ENCODE results near the gene TAF4B.
"Not testable (repeated sequence)": the region's sequence is repeated elsewhere in the genome, so short reads cannot be mapped to it uniquely, and the experiment has no call there.

The TAF4B gene

GRCh38 chr18:26237363-26237762 is 11.1 kb downstream of the TAF4B start:
- not testable (repeated sequence) for DNase-seq

DNA sequence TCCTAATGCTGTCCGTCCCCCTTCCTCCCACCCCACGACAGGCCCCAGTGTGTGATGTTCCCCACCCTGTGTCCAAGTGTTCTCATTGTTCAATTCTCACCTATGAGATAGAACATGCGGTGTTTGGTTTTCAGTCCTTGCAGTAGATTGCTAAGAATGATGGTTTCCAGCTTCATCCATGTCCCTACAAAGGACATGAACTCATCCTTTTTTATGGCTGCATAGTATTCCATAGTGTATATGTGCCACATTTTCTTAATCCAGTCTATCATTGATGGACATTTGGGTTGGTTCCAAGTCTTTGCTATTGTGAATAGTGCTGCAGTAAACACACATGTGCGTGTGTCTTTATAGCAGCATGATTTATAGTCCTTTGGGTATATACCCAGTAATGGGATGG is 12.5 kb downstream of the TAF4B start:
- DNase-seq = not testable (repeated sequence)

DNA sequence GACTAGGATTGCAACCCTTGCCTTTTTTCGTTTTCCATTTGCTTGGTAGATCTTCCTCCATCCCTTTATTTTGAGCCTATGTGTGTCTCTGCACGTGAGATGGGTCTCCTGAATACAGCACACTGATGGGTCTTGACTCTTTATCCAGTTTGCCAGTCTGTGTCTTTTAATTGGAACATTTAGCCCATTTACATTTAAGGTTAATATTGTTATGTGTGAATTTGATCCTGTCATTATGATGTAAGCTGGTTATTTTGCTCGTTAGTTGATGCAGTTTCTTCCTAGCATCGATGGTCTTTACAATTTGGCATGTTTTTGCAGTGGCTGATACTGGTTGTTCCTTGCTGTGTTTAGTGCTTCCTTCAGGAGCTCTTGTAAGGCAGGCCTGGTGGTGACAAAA is 16.1 kb downstream of the TAF4B start:
- not testable (repeated sequence) for DNase-seq

DNA sequence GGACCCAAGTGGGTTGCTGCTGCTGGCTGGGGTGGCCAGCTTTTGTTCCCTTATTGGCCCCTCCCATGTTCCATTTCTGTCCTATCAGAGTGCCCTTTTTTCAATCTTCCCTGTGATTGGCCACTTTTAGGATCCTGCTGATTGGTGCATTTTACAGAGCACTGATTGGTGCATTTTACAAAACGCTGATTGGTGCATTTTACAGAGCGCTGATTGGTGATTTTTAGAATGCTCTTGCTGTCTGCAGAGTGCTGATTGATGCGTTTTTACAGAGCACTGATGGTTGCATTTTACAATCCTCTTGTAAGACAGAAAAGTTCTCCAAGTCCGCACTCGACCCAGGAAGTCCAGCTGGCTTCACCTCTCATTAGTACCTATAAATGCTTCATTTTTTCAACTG is 19.2 kb downstream of the TAF4B start:
- DNase-seq = not testable (repeated sequence)

- DNase-seq = no peak
These were observed 26.2 kb downstream of the TAF4B start for GRCh38 chr18:26252411-26252810.

DNA sequence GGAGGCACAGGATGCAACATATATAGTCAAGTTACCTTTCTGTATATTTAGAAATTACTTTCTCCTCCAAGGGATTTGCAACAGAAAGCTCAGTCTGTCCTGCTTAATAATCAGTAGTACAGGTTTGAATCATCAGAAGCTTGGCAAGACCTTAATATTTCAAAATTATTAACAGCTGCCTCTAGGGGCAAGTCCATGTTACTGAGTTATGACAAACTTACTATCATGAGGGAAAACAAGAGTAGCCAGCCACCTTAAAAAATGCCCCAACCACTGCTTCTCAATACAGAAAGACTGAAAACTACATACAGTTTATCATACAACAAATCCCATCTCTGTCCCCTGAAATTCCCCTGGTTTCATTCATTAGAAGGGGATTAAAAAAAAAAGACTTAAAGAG is 28.6 kb downstream of the TAF4B start:
- not testable (repeated sequence) for DNase-seq

DNA sequence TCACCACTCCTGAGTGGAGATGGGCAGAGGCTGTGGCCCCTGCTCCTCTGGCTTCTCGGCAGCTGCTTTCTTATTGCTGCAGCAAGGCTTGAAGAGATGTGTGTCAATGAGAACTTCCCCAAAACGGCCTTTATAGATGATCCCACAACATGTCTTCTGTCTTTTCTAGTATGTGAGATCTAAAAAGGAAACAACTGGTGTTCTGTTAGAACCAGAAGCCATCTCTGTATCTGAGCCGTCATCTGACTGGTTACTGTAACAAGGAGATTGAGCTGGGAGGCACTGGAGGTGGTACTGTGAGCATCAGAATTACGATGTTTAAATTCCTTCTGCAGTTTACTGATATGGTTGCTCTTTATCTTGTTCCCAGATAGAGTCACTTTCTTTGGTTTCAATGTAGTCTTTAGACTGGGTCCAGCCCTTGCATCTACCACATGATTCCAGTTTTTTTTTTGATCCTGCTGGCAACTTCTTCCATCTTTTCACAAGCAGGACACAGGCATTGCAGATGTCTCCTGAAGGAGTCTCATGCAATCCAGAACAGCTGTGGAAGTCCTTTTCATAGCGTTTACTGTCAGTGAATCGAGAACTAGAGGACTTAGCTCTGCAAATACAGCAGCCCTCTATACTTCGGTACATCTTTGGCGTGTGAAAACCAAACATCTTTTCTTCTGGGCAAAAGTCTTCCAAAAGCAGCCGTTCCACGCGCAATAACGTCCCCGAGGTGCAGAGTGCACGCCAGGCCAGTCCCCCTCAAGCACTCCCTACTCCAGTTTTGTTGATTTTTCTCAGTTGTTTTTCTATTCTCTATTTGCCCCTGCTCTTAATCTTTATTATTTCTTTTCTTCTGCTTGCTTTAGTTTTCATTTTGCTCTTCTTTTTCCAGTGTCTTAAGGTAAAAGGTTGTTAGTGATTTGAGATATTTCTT is 29.7 kb downstream of the TAF4B start:
- no peak for DNase-seq

GRCh38 chr18:26258711-26259110 is 32.5 kb downstream of the TAF4B start:
- no peak for DNase-seq

- DNase-seq = not testable (repeated sequence)
These were observed 33.2 kb downstream of the TAF4B start for GRCh38 chr18:26259416-26259815.

GRCh38 chr18:26262156-26262555 is 35.9 kb downstream of the TAF4B start:
- DNase-seq = no peak

- no peak for DNase-seq
These were observed 41.2 kb downstream of the TAF4B start for GRCh38 chr18:26267357-26267930.

DNA sequence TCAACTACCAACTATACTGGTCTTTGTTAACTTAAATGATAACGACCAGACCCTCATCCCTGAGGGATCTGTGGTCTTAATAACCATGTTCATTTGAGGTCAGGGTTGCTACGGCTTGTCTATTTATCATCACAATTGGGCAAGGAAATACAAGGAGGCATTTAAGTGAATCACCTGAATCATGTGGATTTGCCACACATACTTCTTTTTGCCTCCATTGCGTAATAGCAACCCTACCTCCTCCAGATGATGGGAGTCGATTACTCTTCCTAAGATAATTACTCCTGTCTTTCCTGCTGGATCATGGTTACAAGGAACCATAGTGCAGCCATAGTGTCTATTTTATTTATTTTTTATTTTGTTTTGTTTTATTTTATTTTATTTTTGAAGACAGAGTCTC is 42.2 kb downstream of the TAF4B start:
- no peak for DNase-seq

- DNase-seq = no peak
These were observed 45.8 kb downstream of the TAF4B start for GRCh38 chr18:26271917-26272549.

GRCh38 chr18:26277374-26277773 is 51.1 kb downstream of the TAF4B start:
- DNase-seq = no peak

DNA sequence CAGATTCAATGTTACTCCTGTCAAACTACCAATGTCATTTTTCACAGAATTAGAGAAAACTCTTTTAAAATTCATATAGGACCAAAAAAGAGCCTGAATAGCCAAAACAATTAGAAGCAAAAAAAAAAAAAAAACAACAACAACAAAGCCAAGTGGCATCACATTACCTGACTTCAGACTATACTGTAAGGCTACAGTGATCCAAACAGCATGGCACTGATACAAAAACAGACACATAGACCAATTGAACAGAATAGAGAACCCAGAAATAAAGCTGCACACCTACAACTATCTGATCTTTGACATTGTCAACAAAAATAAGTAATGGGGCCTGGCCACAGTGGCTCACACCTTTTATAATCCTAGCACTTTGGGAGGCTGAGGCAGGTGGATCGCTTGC is 53.2 kb downstream of the TAF4B start:
- DNase-seq = no peak

DNA sequence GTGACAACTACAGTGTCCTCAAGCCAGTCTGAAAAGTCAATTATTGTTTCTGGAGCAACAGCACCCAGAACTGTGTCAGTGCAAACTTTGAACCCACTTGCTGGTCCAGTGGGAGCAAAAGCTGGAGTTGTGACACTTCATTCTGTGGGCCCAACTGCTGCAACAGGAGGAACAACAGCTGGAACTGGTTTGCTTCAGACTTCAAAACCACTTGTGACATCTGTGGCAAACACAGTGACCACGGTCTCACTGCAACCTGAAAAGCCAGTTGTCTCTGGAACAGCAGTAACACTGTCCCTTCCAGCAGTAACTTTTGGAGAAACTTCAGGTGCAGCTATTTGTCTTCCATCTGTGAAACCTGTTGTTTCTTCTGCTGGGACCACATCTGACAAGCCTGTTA is 59.8 kb downstream of the TAF4B start:
- no peak for DNase-seq

- DNase-seq = no peak
These were observed 61.4 kb downstream of the TAF4B start for GRCh38 chr18:26287644-26288043.

- no peak for DNase-seq
These were observed 64.1 kb downstream of the TAF4B start for GRCh38 chr18:26290385-26290784.

GRCh38 chr18:26293982-26294381 is 67.7 kb downstream of the TAF4B start:
- DNase-seq = no peak

DNA sequence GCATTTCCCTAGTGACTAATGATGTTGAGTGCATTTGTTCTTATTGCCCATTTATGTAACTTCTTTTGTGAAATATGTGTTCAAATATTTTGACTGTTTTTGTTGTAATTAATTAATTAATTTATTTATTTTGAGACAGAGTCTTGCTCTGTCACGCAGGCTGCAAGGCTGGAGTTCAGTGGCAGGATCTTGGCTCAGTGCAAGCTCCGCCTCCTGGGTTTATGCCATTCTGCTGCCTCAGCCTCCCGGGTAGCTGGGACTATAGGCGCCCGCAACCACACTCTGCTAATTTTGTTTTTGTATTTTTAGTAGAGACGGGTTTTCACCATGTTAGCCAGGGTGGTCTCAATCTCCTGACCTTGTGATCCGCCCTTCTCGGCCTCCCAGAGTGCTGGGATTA is 71.9 kb downstream of the TAF4B start:
- no peak for DNase-seq

DNA sequence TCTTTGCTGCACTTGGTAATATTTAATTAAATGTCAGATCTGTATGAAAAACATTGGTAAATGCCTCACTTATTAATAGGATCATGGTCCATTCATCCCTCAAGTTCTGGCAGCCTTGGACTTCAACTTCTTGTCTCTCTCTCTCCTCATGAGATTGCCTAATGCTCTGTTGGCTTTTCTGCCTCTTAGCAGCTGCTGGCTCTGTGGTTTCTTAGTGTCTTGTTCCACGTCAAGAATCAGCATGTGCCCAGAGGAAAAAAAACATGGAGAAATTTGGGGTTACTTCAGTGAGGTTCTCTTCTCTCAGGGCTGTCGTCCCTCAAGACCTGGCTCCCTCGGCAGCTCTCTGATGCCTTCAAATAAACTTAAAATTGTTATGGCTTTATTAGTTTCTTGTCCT is 75.4 kb downstream of the TAF4B start:
- DNase-seq = no peak

- not testable (repeated sequence) for DNase-seq
These were observed 77.0 kb downstream of the TAF4B start for GRCh38 chr18:26303222-26303621.

- DNase-seq = no peak
These were observed 78.3 kb downstream of the TAF4B start for GRCh38 chr18:26304511-26304910.

Data from activated CD4-positive, alpha-beta T cell treated with anti-CD3 and anti-CD28 coated beads for 4 hours (primary cell).